BLaER1 (cell line): ENCODE measurements around the gene EDN2.

Source experiments
- H3K27ac ChIP-seq: shearing (Covaris generic); formaldehyde crosslinking; 2 replicates; pipeline ENCODE4 v1.8.1; 2022
- H3K27me3 ChIP-seq: shearing (Covaris generic); formaldehyde crosslinking; 2 replicates; pipeline ENCODE4 v1.8.1; 2022
- H3K36me3 ChIP-seq: shearing (Covaris generic); formaldehyde crosslinking; 2 replicates; pipeline ENCODE4 v1.8.1; 2022
- H3K4me1 ChIP-seq: shearing (Covaris generic); formaldehyde crosslinking; 2 replicates; pipeline ENCODE4 v1.8.1; 2022
- H3K4me2 ChIP-seq: shearing (Covaris generic); formaldehyde crosslinking; 2 replicates; pipeline ENCODE4 v1.8.1; 2022
- H3K4me3 ChIP-seq: shearing (Covaris generic); formaldehyde crosslinking; 2 replicates; pipeline ENCODE4 v1.8.1; 2022
- H3K9ac ChIP-seq: shearing (Covaris generic); formaldehyde crosslinking; 2 replicates; pipeline ENCODE4 v1.8.1; 2022
- H3K9me3 ChIP-seq: shearing (Covaris generic); formaldehyde crosslinking; 2 replicates; pipeline ENCODE4 v1.8.1; 2022
- H4K20me1 ChIP-seq: shearing (Covaris generic); formaldehyde crosslinking; 2 replicates; pipeline ENCODE4 v1.8.1; 2022
- Cebpa-rat ChIP-seq: shearing (Covaris generic); IDR thresholded peaks from 2 replicates; pipeline ENCODE4 v1.8.1; 2022

EDN2 gene

DNA sequence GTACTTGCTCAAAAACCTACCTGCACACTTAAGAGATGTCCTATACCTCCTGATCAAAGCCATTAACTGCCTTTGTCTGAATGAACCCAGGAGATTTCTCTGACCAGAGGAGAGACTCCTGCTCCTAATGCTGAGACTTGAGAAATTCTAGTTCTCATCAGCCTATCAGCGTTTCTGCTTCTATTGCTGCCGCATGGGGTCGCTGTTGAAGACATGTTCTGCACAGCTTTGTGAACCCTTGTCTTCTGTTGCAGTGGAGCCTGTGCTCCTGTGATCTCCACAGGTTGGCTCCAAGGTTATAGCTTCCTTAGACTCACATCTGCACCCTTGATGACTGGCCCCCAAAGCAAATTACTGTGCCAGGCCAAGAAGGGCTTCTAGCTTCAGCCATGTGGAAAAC is 40.2 kb downstream of the EDN2 start:
- no peak overlapping the region for H3K9ac ChIP-seq
- no peak overlapping the region for H3K27ac ChIP-seq

DNA sequence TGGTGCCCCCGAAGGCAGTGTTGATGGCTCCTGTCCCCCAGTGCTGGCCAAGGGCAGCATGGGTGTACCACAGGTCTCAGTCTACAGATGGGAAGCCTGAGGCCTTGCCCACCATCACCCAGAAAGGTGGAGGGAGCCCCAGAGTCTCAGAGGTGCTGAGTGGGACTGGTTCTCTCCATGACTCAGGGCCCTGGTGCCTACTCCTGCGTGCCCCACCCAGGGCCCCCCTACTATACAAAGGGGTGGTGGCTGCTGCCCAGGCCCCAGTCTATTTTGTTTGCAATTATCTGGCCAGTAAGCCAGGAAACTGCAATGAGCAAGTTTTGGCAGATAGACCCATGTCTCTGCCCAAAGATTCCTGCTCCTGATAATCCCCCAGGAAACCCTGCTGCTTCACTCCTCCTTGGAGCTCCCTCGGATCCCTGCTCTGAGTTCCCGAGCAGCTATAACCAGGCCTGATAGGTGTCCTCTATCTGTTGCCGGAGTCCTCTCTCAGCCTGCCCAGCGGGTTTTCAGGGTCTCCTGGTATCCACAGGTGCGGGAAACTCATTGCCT is 41.7 kb downstream of the EDN2 start:
- H3K4me1 ChIP-seq = peaks cover 3% of the 10 kb centered on the region
- H3K9me3 ChIP-seq = peaks cover 11% of the 10 kb centered on the region
- H3K36me3 ChIP-seq = no peaks in the 10 kb centered on the region
- H3K27ac ChIP-seq = no peak overlapping the region
- no peaks in the 10 kb centered on the region for H4K20me1 ChIP-seq
- no peak overlapping the region for H3K4me2 ChIP-seq
- no peaks in the 10 kb centered on the region for H3K27me3 ChIP-seq
- no peak for TF ChIP-seq Cebpa-rat
- H3K4me3 ChIP-seq = no peak overlapping the region
- no peak overlapping the region for H3K9ac ChIP-seq

More for the DNA sequence above, 40.2 kb downstream of the EDN2 start:
- peaks cover 11% of the 10 kb centered on the region for H3K9me3 ChIP-seq
- no peaks in the 10 kb centered on the region for H3K27me3 ChIP-seq
- no peak overlapping the region for H3K4me3 ChIP-seq
- H3K36me3 ChIP-seq = no peaks in the 10 kb centered on the region
- TF ChIP-seq Cebpa-rat = no peak
- no peaks in the 10 kb centered on the region for H4K20me1 ChIP-seq
- H3K4me2 ChIP-seq = no peak overlapping the region
- H3K4me1 ChIP-seq = peaks cover 16% of the 10 kb centered on the region

DNA sequence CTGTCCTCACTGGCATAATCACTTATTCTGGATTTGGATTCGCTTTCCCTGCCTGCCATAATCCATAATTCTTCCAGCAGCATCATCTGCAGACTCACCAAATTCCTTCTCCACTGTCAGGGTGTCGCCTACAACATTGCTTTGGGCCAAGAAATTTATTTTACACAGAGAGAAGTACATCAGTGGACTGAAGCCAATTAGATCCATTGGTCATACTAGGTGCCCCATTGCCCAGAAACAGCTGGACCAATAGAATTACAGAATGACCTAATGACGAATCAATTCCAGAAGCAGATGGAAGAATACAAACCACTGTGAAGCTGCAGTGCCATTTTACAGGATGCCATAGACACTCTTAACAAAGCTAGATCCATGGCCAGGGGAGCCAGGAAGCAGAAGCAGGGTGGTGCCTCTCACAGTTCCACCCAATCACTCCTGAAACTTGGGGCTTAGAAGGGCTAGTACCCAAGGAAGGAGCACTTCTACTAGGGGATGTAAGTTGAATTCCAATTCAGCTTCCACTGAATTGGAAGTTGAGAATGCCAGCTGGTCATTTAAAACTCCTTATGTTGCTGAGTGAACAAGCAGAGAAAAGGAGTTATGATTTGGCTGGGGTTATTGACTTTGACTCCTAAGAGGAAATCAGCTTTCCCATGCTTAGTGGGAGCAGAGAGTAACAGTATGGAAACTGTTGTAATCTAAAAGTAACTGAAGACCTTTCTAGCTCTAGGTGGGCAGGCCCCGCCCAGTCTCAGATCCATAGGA is 44.0 kb downstream of the EDN2 start:
- Histone ChIP-seq H3K27me3 (no peaks in the 10 kb centered on the region), H3K27ac (no peak overlapping the region), H3K4me1 (no peaks in the 10 kb centered on the region), H3K9me3 (peaks cover 11% of the 10 kb centered on the region), H3K9ac (no peak overlapping the region), H3K4me2 (no peak overlapping the region), H4K20me1 (no peaks in the 10 kb centered on the region), H3K36me3 (no peaks in the 10 kb centered on the region), H3K4me3 (no peak overlapping the region)
- no peak for TF ChIP-seq Cebpa-rat

- H3K4me1 ChIP-seq = no peaks in the 10 kb centered on the region
- no peaks in the 10 kb centered on the region for H3K36me3 ChIP-seq
- H4K20me1 ChIP-seq = no peaks in the 10 kb centered on the region
- H3K4me2 ChIP-seq = no peak overlapping the region
- H3K9me3 ChIP-seq = peaks cover 4% of the 10 kb centered on the region
- no peaks in the 10 kb centered on the region for H3K27me3 ChIP-seq
- no peak for TF ChIP-seq Cebpa-rat
- no peak overlapping the region for H3K9ac ChIP-seq
- H3K4me3 ChIP-seq = no peak overlapping the region
- H3K27ac ChIP-seq = no peak overlapping the region
Measured at GRCh38 chr1:41439234-41439633, 45.2 kb downstream of the EDN2 start.

DNA sequence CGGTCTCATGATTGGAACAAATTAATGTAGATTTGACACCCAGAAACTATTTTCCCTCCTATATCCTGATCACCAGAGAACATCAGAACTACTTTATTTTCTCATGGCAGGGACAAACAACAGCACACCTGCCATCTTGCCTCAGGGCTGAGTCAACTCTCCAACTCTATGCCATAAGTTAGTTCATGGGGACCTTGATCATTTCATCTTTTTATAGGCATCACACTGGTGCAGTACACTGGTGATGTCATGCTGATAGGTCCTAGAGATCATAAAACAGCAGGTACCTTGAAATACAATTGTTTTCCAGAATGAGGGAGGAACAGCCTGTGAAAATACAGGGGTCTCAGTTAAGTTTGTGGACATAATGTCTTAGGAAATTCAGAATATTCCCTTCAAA is 45.8 kb downstream of the EDN2 start:
- Histone ChIP-seq H3K9ac (no peak overlapping the region), H4K20me1 (no peaks in the 10 kb centered on the region), H3K36me3 (no peaks in the 10 kb centered on the region), H3K4me1 (no peaks in the 10 kb centered on the region), H3K27me3 (no peaks in the 10 kb centered on the region), H3K4me2 (no peak overlapping the region), H3K9me3 (no peaks in the 10 kb centered on the region), H3K4me3 (no peak overlapping the region), H3K27ac (no peak overlapping the region)
- no peak for TF ChIP-seq Cebpa-rat

- Histone ChIP-seq H4K20me1 (no peaks in the 10 kb centered on the region), H3K4me1 (peaks cover 4% of the 10 kb centered on the region; the same call in 1 of the 2 replicates), H3K9ac (no peak overlapping the region), H3K9me3 (no peaks in the 10 kb centered on the region), H3K4me2 (no peak overlapping the region), H3K27ac (no peak overlapping the region), H3K27me3 (no peaks in the 10 kb centered on the region), H3K36me3 (no peaks in the 10 kb centered on the region), H3K4me3 (no peak overlapping the region)
- TF ChIP-seq Cebpa-rat = no peak
Measured at GRCh38 chr1:41437011-41437355, 47.5 kb downstream of the EDN2 start.

- no peaks in the 10 kb centered on the region for H4K20me1 ChIP-seq
- H3K27me3 ChIP-seq = no peaks in the 10 kb centered on the region
- no peak overlapping the region for H3K4me2 ChIP-seq
- no peak overlapping the region for H3K9ac ChIP-seq
- H3K27ac ChIP-seq = no peak overlapping the region
- peaks cover 4% of the 10 kb centered on the region; the same call in 1 of the 2 replicates for H3K4me1 ChIP-seq
- no peaks in the 10 kb centered on the region for H3K36me3 ChIP-seq
- H3K9me3 ChIP-seq = no peaks in the 10 kb centered on the region
- H3K4me3 ChIP-seq = no peak overlapping the region
- TF ChIP-seq Cebpa-rat = no peak
Measured at GRCh38 chr1:41436281-41437010, 48.0 kb downstream of the EDN2 start.

DNA sequence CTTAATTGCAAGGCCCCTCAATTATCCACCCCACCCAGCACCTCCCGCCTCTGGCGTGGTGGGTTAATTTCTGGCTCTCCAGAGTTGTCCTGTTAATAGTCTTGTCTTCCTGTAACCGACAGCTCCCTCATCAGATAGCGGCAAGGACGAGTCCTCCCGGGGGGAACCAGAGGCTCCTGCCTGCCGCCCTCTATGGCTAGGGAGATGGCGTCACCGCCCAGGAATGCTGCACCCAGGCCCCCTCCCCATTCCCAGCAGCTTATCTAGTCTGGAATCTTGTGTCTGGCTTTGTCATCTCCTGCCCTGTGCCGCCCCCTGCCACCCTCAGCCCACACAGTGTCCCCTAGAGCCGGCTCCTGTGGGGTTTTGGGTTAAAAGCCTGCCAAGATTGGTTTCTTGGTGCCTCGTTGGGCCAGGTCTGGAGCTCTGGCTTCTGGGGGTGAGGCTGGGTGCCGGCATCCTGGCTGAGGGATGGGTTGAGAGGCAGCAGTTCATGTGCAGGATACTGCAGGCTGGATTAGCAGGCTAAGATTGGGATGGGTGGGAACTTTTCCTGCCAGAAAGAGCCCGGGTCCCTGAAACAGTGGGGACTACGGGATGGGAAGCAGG is 48.8 kb downstream of the EDN2 start:
- Histone ChIP-seq H3K27ac (no peak overlapping the region), H3K36me3 (no peaks in the 10 kb centered on the region), H3K9ac (no peak overlapping the region), H3K4me2 (no peak overlapping the region), H4K20me1 (no peaks in the 10 kb centered on the region), H3K4me1 (peaks cover 5% of the 10 kb centered on the region; the same call in 1 of the 2 replicates), H3K9me3 (no peaks in the 10 kb centered on the region), H3K27me3 (no peaks in the 10 kb centered on the region), H3K4me3 (no peak overlapping the region)
- no peak for TF ChIP-seq Cebpa-rat

- Histone ChIP-seq H4K20me1 (no peaks in the 10 kb centered on the region), H3K9ac (no peak overlapping the region), H3K4me1 (peaks cover 13% of the 10 kb centered on the region), H3K9me3 (no peaks in the 10 kb centered on the region), H3K27me3 (no peaks in the 10 kb centered on the region), H3K4me2 (no peak overlapping the region), H3K27ac (no peak overlapping the region), H3K4me3 (no peak overlapping the region), H3K36me3 (no peaks in the 10 kb centered on the region)
- no peak for TF ChIP-seq Cebpa-rat
Measured at GRCh38 chr1:41434748-41435449, 49.6 kb downstream of the EDN2 start.
